Neural progenitor cell (in vitro differentiated cells): ENCODE measurements around the gene FXYD5. TPM values are rescaled to one million over a fixed set of nuclear protein-coding genes. Genes with fewer than 3 reads are reported as not detected.

ENCODE experiments used
- DNase-seq: peaks from one replicate; pipeline ENCODE4 v3.0.0-alpha.2; 2016; ENCODE audit warnings: low spot score
- H2AFZ ChIP-seq: fragments of 200-600 bp; sonication (generic); replicated peaks from 2 replicates; pipeline ENCODE4 v1.6.1; 2016; ENCODE audit warnings: antibody characterized with exemption
- H3F3A ChIP-seq: fragments of 200-600 bp; sonication (generic); 2 replicates; pipeline ENCODE4 v1.6.1; 2016; ENCODE audit warnings: antibody characterized with exemption, low read depth
- H3K27ac ChIP-seq: fragments of 200-600 bp; sonication (generic); 2 replicates; pipeline ENCODE4 v1.5.1; 2016; ENCODE audit warnings: mild to moderate bottlenecking
- H3K27me3 ChIP-seq: fragments of 200-600 bp; sonication (generic); 2 replicates; pipeline ENCODE4 v1.6.1; 2016; ENCODE audit warnings: mild to moderate bottlenecking, moderate library complexity
- H3K36me3 ChIP-seq: fragments of 200-600 bp; sonication (generic); 2 replicates; pipeline ENCODE4 v1.5.1; 2016
- H3K4me1 ChIP-seq: fragments of 200-600 bp; sonication (generic); 2 replicates; pipeline ENCODE4 v1.6.1; 2016; ENCODE audit warnings: mixed run types
- H3K4me2 ChIP-seq: fragments of 200-600 bp; sonication (generic); 2 replicates; pipeline ENCODE4 v1.6.1; 2016
- H3K4me3 ChIP-seq: fragments of 200-600 bp; sonication (generic); 2 replicates; pipeline ENCODE4 v1.5.1; 2016
- H3K79me2 ChIP-seq: fragments of 200-600 bp; sonication (generic); 2 replicates; pipeline ENCODE4 v1.6.1; 2016; ENCODE audit warnings: low read depth
- H3K9ac ChIP-seq: fragments of 200-600 bp; sonication (generic); 2 replicates; pipeline ENCODE4 v1.6.1; 2016
- H3K9me3 ChIP-seq: fragments of 200-600 bp; sonication (generic); 2 replicates; pipeline ENCODE4 v1.5.1; 2016; ENCODE audit warnings: low read depth
- H4K20me1 ChIP-seq: fragments of 200-600 bp; sonication (generic); 2 replicates; pipeline ENCODE4 v1.6.1; 2016; ENCODE audit warnings: low read depth
- H3K27ac Mint-ChIP-seq: 3 replicates; pipeline ENCODE4 v1.8.0; 2021; ENCODE audit warnings: mixed read lengths
- H3K27me3 Mint-ChIP-seq: 2 replicates; pipeline ENCODE4 v1.8.0; 2022; ENCODE audit warnings: low read depth, mild to moderate bottlenecking, inconsistent platforms, moderate library complexity, mixed read lengths; ENCODE audit not compliant: insufficient read depth
- H3K36me3 Mint-ChIP-seq: 3 replicates; pipeline ENCODE4 v1.8.0; 2021; ENCODE audit warnings: mixed read lengths
- H3K4me1 Mint-ChIP-seq: 3 replicates; pipeline ENCODE4 v1.8.0; 2021; ENCODE audit warnings: mixed read lengths
- H3K4me3 Mint-ChIP-seq: 3 replicates; pipeline ENCODE4 v1.8.0; 2021; ENCODE audit warnings: mild to moderate bottlenecking, moderate library complexity, mixed read lengths
- H3K9me3 Mint-ChIP-seq: 3 replicates; pipeline ENCODE4 v1.8.0; 2020; ENCODE audit warnings: mixed read lengths
- EZH2 ChIP-seq: fragments of 200-600 bp; sonication (generic); IDR thresholded peaks from 2 replicates; pipeline ENCODE4 v1.6.1; 2017; ENCODE audit warnings: antibody characterized with exemption, mild to moderate bottlenecking, moderate library complexity
- EZH2phosphoT487 ChIP-seq: fragments of 200-600 bp; sonication (generic); IDR thresholded peaks from 2 replicates; pipeline ENCODE4 v1.6.1; 2017; ENCODE audit warnings: antibody characterized with exemption
- total RNA-seq: library from RNA; depleted of rRNA; stranded (reverse); fragments of >200 nt; gene quantifications from 2 replicates; pipeline ENCODE4 v1.2.3, GENCODE V29; 2015; ENCODE audit warnings: low replicate concordance
- TF ChIP-seq, protein P1 (sequence below): fragments of 200-600 bp; sonication (generic); IDR thresholded peaks from 2 replicates; pipeline ENCODE4 v1.5.1; 2017; ENCODE audit warnings: antibody characterized with exemption, mild to moderate bottlenecking

FXYD5 gene
- total RNA-seq, 1 donor from 2014 or later, result 7.8 TPM

DNA sequence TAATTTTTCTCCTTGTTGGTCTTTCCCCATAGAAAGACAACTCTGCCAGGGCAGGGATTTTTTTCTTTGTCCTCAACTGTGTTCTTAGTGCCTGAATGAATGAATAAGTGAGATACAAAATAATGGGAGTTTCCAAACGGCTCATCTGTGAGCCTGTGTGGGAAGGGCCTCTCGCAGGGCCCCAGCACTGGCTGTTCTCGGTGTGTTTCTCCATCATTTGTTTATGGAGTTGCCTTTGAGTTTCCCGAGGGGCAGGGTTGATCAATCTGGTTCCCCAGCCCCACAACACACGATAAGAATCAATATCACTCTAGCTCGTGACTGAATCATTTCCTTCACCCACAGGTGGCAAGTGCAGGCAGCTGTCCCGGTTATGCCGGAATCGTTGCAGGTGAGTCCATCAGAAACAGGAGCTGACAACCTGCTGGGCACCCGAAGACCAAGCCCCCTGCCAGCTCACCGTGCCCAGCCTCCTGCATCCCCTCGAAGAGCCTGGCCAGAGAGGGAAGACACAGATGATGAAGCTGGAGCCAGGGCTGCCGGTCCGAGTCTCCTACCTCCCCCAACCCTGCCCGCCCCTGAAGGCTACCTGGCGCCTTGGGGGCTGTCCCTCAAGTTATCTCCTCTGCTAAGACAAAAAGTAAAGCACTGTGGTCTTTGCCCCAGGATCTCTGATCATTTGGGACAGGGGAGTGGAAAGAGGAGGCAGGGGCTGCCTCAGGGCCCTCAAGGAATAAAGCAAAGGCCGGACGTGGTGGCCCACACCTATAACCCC, 14.9 kb downstream of the FXYD5 start:
- Mint-ChIP-seq H3K27me3 (peaks cover 8% of the 10 kb centered on the region), H3K4me3 (no peak overlapping the region), H3K4me1 (no peaks in the 10 kb centered on the region), H3K36me3 (no peaks in the 10 kb centered on the region), H3K9me3 (peaks cover 15% of the 10 kb centered on the region), H3K27ac (no peak overlapping the region)
- Histone ChIP-seq H2AFZ (no peak overlapping the region), H3K4me1 (no peaks in the 10 kb centered on the region), H3K9ac (no peak overlapping the region), H3K4me2 (no peak overlapping the region), H3K9me3 (no peaks in the 10 kb centered on the region), H3K36me3 (no peaks in the 10 kb centered on the region), H3K27me3 (no peaks in the 10 kb centered on the region), H3K27ac (no peak overlapping the region), H3K4me3 (no peak overlapping the region), H3K79me2 (no peaks in the 10 kb centered on the region), H4K20me1 (no peaks in the 10 kb centered on the region), H3F3A (no peaks in the 10 kb centered on the region)
- no peak for DNase-seq
- TF ChIP-seq, protein P1, sequence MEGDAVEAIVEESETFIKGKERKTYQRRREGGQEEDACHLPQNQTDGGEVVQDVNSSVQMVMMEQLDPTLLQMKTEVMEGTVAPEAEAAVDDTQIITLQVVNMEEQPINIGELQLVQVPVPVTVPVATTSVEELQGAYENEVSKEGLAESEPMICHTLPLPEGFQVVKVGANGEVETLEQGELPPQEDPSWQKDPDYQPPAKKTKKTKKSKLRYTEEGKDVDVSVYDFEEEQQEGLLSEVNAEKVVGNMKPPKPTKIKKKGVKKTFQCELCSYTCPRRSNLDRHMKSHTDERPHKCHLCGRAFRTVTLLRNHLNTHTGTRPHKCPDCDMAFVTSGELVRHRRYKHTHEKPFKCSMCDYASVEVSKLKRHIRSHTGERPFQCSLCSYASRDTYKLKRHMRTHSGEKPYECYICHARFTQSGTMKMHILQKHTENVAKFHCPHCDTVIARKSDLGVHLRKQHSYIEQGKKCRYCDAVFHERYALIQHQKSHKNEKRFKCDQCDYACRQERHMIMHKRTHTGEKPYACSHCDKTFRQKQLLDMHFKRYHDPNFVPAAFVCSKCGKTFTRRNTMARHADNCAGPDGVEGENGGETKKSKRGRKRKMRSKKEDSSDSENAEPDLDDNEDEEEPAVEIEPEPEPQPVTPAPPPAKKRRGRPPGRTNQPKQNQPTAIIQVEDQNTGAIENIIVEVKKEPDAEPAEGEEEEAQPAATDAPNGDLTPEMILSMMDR, result no peak
- no peak for TF ChIP-seq EZH2phosphoT487
- no peak for TF ChIP-seq EZH2

DNA sequence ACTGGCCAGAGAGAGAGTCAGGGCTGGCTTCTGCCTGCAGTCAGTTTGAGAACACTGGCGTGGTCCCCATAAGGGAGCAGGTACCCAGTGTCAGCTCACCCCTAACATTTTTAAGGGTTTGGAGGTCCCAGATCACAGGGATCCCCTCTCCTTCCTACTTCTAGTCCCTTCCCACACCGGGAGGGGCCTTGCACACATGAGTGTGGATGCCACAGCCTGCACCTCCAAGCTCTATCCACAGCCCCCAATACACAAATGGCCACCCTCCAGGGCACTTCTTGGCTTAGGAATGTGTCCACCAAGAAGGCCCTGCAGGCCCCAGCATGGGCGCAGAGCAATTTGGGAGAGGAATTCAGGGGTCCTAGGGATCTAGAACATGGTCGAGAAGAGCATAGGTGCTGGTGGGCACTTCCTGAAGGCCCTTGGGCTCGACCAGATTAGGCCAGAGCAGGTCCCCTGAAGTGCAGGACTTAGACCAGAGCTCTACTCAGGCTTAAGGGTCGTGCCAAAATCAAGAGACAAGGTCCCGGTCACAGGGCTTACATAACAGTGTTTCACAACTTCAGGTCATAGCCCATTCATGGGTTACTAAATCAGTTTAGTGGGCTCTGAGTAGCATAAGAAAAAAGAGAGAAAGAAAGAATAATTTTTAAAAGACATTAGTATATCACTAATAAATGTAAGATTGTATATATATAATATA, 16.0 kb downstream of the FXYD5 start:
- no peak for DNase-seq
- Histone ChIP-seq H3K27me3 (no peaks in the 10 kb centered on the region), H3K4me2 (no peak overlapping the region), H3K4me3 (no peak overlapping the region), H2AFZ (no peak overlapping the region), H3K9ac (no peak overlapping the region), H4K20me1 (no peaks in the 10 kb centered on the region), H3K27ac (no peak overlapping the region), H3K36me3 (no peaks in the 10 kb centered on the region), H3F3A (no peaks in the 10 kb centered on the region), H3K4me1 (no peaks in the 10 kb centered on the region), H3K79me2 (no peaks in the 10 kb centered on the region), H3K9me3 (no peaks in the 10 kb centered on the region)
- TF ChIP-seq, protein P1, result no peak
- TF ChIP-seq EZH2phosphoT487, result no peak
- Mint-ChIP-seq H3K4me1 (no peaks in the 10 kb centered on the region), H3K27me3 (peaks cover 8% of the 10 kb centered on the region), H3K27ac (no peak overlapping the region), H3K36me3 (no peaks in the 10 kb centered on the region), H3K9me3 (peaks cover 13% of the 10 kb centered on the region), H3K4me3 (no peak overlapping the region)

DNA sequence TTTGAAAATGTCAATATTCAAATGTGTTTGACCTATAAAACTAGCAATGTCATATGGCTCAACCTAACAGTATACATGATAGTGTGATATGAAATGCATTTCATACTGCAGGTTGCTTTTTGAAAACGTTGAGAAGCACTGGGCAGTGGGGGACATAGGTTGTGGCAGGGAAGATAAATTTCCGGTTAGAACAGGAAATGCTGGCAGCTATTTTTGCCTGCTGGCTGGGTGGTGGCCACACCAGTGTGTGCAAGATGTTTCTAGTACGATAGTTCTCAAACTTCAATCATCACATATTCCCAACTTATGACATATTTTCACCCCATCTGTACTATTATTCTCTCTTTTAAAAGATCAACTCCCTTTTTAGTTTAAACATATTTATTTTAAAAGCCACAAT, 17.2 kb downstream of the FXYD5 start:
- Histone ChIP-seq H3K79me2 (no peaks in the 10 kb centered on the region), H2AFZ (no peak overlapping the region), H3K4me2 (no peak overlapping the region), H3K9me3 (no peaks in the 10 kb centered on the region), H3K9ac (no peak overlapping the region), H4K20me1 (no peaks in the 10 kb centered on the region), H3F3A (no peaks in the 10 kb centered on the region), H3K4me1 (no peaks in the 10 kb centered on the region), H3K4me3 (no peak overlapping the region), H3K36me3 (no peaks in the 10 kb centered on the region), H3K27me3 (no peaks in the 10 kb centered on the region), H3K27ac (no peak overlapping the region)
- Mint-ChIP-seq H3K36me3 (no peaks in the 10 kb centered on the region), H3K4me1 (peaks cover 4% of the 10 kb centered on the region), H3K4me3 (no peak overlapping the region), H3K27ac (no peak overlapping the region), H3K27me3 (peaks cover 4% of the 10 kb centered on the region), H3K9me3 (peaks cover 9% of the 10 kb centered on the region)
- TF ChIP-seq, protein P1, result no peak
- TF ChIP-seq EZH2phosphoT487 (no peak), EZH2 (no peak)
- no peak for DNase-seq
